GM19468 (cell line): ENCODE data around the gene HLF.
"Not testable (repeated sequence)": the region's sequence is repeated elsewhere in the genome, so short reads cannot be mapped to it uniquely, and the experiment has no call there.

Experiments used
- ATAC-seq: cut with Tn5 transposase; IDR thresholded peaks from one replicate; pipeline ENCODE4 v1.9.1; 2021; ENCODE audit warnings: mild to moderate bottlenecking, moderate library complexity, moderate number of reproducible peaks; ENCODE audit not compliant: unreplicated experiment; ENCODE audit errors: extremely low read depth

HLF gene

DNA sequence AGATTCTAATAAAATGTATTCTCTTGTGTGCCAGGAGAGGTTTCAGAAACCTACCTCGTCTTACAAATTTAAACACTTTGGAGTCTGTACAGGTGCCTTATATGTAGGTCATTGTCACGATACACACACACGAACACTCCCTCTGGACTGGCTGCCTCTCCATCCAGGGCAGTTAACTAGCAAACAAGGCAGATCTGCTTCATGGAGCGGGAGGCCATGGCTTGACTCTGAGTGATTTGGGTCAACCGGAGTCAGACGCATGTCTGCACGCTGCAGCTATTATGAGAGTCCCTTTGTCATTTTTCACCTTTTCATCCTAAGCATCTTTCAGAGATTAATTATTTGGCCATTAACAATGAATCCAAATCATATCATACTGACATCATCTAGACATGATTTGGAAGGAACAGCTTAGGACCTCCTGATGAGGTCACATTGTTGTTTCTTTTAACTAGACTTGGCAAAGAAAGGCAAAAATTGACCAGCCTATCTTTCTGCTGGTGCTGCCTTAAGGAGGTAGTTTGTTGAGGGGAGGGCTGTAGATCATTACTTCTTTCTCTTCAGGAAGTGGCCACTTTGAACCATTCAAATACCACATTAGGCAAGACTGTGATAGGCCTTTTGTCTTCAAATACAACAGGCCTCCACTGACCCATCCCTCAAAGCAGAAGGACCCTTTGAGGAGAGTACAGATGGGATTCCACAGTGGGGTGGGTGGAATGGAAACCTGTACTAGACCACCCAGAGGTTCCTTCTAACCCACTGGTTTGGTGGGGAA, 58.9 kb downstream of the HLF start:
- no peak for ATAC-seq

DNA sequence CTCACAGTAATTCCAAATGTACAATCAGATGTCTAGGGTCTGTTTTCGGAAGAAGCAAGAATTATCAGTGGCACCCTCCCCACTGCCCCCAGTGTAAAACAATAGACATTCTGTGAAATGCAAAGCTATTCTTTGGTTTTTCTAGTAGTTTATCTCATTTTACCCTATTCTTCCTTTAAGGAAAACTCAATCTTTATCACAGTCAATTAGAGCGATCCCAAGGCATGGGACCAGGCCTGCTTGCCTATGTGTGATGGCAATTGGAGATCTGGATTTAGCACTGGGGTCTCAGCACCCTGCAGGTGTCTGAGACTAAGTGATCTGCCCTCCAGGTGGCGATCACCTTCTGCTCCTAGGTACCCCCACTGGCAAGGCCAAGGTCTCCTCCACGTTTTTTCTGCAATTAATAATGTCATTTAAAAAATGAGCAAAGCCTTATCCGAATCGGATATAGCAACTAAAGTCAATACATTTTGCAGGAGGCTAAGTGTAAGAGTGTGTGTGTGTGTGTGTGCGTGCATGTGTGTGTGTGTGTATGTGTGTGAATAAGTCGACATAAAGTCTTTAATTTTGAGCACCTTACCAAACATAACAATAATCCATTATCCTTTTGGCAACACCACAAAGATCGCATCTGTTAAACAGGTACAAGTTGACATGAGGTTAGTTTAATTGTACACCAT, 59.7 kb downstream of the HLF start:
- ATAC-seq, result no peak

DNA sequence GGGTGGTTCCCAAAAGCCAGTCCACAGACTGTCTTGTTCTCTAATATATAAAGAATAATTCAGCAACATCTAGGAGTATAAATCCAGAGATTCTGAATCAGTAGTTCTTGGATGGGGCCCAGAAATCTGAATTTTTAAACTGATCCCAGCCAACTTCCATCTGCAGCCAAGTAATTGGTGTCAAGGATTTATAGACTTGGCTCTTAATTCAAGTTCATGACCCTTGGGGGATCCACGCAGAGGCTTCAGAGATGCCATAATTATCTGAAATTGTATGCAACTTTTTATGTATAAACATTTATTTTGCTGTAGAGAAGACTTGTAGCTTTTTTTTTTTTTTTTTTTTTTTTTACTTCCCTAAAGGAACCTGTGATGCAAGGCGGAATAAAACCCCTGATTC, 60.6 kb downstream of the HLF start:
- ATAC-seq, result no peak

DNA sequence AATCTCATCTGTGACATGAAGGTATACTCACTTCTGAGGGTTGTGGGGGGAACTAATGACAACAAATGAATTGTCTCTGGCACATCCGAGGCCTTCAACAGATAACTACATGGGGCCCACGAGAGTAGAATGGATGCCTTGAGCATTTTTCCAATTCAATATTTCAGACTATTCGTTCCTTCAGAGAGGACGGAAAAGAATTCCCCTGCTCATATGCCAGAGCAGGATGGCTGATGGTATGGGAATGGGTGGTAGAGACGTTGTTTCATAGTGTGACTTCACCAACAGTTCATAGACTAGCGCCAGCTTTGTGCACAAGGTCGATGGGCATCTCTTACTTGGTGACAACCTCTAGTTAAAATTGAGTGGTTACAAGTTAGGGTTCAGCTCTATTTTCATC, 61.3 kb downstream of the HLF start:
- ATAC-seq, result no peak

DNA sequence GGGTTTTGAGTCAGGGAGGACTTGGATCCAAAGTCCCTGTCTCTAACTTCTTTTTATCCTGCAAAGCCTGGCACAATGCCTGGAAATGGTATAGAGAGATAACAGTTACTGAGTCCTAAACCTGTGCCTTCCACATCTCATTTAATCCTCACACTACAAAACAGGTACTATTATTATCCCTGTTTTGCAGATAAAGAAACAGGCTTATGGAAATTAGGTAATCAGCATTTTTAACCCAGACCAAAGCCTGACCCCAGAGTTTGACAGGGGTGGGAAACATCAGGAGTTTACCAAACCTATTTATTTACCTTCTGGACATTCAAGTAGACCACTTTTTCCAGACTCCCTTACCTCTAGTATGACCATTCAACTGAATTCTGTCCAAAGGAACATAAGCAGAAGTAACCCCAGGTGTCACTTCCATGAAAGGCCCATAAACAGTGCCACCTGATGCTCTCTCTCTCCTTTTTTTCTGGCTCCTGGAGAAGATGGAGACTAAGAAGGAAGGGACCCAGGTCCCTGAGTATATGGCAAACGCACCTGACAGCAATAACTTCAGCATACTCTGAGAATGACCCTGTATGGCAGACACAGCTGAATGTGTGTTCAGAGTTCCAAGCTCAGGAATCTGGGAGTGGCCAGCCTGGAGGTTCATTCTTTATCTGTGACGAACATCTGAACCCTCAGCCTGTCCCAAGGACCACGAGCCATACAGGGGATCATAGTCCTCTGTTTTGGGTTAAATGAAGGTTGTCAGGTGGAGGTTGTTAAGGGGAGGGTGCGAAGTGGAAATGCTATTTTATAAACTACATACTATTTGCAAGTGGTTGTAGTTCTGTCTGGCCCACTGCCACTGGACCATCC, 62.7 kb downstream of the HLF start:
- ATAC-seq, result no peak

DNA sequence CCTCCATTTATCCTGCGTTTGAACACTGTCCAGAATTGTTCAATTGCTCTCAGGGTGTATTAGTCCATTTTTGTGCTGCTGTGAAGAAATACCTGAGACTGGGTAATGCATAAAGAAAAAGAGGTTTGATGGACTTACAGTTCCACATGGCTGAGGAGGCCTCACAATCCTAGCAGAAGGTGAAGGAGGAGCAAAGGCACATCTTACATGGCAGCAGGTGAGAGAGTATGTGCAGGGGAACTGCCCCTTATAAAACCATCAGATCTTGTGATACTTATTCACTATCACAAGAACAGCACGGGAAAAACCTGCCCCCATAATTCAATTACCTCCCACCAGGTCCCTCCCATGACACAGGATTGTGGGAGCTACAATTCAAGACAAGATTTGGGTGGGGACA, 63.8 kb downstream of the HLF start:
- not testable (repeated sequence) for ATAC-seq

DNA sequence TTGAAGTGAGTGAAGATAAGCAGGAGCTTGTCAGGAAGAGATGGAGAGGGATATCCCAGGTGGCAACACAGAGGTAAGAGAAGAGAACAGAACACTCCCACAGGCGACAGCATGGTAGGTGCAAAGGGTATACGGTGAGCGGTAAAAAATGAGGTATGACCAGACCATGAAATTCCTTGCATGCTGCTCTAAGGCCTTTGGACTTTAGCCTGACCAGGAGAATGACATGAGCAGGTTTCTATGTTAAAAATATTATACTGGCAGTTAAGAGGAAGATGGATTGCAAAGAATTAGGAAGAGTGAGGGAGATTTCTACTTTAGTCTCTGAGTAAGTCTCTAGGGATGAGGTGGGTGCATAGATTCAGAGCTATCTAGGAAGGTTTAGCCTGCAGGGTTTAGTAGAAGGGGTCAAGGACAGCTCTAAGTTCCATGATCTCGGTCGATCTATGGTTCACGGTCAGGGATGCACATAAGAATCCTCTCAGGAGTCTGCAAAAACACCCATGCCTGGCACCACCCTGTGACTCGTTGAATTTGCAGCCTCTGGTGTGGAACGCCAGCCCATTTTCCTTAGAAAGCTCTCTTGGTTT, 65.7 kb downstream of the HLF start:
- ATAC-seq, result no peak

DNA sequence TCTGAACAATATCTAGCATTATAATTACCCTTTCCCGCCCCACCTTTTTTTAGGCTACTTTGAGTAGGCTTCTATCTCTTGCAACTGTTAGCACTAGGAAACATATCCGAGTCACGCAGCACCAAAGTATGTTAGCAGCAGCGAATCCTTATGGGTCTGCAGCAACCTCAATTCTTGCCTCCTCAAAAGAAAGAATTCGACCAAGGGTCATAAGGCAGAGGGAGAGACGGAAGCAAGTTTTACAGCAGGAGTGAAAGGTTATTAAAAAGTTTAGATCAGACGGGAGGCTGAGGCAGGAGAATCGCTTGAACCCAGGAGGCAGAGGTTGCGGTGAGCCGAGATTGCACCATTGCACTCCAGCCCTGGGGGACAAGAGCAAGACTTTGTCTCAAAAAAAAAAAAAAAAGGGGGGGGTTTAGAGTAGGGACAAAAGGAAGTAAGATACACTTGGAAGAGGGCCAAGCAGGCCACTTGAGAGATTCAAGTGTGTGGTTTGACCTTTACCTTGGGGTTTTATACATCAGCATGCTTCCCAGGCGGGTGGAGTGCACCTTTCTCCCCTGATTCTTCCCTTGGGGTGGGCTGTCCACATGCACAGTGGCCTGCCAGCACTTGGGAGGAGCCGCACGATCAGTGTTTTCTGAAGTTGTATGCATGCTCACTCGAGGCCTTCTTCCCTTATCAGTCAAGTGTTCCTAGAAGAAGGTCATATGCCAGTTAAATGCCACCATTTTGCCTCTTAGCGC, 67.7 kb downstream of the HLF start:
- ATAC-seq, result no peak

DNA sequence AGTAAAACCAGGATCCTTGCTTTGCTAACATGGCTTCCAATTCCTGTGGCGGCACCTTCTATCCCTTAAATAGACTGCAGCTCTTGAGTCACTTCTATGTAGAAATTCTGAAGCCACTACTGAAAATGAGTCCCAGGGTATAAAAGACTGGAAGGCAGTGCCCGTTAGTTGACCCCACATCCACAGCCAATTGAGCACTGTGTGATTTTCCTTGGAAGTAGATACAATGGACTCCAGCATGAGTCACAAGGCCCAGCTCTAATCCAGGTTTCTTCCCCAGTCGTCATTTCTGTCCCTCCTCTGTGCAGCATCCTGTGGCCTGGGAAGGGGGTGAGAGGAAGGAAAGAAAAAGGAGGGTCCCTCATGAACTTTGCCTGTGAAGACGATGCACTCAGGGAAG, 69.5 kb downstream of the HLF start:
- ATAC-seq, result no peak

DNA sequence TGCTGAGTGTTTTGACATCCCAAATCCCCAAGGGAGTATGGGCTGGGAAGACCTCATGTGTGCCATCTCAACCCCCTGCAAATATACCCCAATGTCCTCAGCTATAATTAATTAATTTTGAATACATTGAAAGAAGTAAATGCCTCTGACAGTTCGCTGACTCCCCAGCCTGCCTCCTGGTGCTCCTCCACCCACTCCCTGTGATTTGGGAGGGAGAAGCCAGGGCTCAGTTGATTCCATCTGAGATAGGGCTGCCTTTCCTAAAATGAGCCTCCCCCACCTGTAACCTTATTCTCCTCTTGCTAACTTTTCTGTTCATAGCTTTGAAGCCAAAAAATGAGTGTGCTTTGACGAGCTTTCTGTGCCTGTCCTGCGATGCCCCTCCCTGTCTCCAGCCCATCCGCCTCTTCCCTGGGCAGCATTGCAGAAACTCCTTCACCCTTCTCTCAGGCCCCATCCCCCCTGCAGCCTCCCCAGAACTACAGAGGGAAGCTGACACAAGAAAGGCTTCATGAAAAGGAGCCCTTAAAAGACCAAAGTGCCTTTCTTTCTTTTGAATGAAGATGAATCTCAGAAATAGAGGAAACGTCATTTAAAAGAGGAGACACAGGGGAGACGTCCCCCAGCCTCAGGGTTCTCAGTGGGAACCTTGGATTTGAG, 70.3 kb downstream of the HLF start:
- ATAC-seq, result no peak

DNA sequence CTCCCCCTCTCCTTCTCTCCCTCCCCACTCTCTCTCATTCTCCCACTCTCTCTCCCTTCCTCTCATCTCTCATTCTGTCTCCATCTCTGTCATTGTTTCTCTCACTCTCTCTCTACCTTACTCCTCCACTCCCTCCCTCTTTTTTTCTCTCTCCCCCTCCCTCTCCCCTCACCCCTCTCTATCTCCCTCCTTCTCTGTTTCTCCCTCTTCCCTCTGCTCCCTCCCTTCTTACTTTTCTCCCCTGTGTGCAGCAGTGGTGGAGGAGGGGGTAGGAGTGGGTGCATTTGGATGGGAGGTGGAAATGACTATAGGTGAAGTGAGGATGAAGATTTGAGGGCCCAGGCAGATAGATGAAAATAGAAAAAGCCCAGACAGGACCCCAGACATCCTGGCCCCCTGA, 70.9 kb downstream of the HLF start:
- no peak for ATAC-seq

DNA sequence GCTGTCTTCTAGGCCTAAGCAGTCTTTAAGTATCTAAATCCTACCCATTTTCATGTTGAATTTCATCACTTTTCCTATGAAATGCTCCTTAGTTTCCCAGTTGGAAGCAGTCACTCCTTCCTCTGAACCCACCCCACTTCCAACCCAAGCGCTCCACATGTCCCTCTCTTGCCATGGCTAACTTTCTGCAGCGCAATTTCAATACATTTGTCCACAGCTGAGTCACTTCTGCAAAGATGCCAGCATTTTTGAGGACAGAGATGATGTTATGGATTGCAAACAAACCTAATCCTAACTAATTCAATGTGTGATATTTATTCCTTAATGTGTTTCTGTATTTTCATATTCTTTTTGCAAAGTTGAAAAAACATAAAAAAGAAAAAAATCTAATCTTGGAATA, 71.7 kb downstream of the HLF start:
- no peak for ATAC-seq

DNA sequence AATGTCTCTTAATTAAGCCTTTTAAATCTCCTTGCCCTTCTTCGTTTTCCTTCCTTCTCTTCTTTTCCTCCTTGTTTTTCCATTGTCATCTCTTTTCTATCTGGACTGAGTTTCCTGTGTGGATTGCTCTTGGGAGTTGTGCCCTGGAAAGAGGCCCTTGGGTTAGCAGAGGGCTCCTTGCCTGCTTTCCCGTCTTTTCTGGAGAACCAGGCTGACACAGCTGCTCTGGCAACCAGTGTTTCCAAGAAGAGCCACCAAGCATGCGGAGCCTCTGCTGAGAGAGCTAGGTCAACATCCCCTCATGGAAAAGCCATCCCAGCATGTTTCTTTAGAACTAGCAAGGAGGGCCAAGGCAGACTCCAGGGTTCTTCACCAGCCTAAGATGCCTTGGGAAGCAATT, 75.4 kb downstream of the HLF start:
- no peak for ATAC-seq

DNA sequence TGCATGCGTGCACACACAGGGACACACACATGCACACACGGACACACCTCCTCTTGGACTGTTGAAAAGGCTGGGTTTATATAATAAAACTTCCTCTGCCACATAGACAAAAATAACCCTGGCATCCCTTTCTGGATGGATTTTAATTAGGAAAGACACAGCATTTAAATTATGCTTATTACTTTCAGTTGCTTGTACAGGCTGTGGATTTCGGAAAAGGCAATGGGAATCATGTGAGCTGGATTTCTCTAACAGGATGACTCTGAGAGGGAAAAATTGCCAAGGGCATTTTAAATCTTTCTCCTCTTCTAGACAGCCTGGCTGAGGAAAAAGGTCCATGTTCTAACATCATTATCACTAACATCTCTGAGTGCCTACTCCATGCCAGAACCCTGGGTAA, 75.9 kb downstream of the HLF start:
- no peak for ATAC-seq

DNA sequence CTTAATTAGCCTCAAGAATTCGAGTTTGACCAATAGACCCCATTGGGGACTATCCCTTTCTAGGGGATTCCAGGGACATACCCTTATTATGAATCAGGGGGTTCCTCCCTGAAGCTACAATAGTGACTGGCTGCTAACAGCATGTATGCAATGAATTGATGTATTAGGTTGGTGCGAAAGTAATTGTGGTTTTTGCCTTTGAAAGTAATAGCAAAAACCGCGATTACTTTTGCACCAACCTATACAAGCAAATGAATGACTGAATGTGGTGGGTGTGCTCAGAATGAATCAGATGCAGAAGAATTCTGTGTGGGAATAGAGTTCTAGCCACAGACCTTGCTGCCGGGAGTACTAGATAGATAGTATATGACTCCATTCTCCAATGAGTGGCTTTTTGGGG, 76.7 kb downstream of the HLF start:
- no peak for ATAC-seq

DNA sequence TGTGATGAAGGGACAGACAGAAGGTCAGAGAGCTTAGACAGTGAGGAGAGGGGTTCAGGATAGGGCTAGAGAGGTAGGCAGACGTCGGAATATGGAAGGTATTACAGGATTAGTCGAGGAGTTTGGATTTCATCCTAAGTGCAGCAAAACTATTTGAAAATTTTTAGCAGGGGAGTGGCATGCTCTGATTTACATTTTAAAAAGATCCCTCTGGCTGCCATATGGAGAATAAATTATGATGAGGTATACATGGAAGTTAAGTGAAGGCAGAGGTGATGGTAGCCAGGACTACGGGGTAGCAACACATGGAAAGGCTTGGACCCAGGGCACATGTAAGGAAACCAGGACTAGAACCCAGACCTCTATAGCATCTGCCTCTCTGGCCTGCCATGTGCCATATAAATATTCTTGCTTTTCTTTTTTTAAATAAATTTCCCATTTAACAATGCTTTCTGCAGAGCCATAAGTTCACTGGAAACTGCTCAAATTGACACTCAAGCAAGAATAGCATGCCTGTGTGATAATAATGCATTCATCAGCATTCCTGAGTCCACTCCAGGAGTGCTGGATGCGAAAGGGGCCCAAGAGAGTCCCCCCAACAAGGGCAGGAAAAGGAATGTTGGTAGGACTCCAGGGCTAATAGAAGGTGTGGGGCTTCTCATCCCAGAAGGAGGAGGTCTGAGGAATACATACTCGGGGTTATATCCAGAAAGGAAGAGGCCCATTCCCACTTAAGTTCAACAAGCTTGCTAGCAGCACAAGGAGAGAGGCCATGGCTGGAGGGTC, 78.2 kb downstream of the HLF start:
- ATAC-seq, result no peak

DNA sequence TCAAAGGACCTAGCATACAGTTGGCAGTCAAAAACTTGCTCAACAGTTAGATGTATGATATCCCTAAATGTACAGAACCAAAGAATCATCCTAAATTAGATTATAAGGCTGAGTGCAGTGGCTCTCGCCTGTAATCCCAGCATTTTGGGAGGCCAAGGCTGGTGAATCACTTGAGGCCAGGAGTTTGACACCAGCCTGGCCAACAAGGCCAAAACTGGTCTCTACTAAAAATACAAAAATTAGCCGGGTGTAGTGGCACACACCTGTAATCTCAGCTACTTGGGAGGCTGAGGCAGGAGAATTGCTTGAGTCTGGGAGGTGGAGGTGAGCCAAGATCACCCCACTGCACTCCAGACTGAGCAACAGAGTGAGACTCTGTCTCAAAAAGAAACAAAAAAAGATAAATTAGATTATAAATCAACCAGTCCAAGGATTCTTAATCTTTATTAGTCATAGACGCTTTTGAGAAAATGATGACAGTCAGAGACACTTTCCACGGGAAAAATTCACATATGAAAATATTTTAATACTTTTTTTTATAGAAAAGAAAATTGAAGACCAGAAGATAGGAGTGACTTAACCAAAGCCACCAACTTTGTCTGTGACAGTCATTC, 79.2 kb downstream of the HLF start:
- ATAC-seq, result no peak

DNA sequence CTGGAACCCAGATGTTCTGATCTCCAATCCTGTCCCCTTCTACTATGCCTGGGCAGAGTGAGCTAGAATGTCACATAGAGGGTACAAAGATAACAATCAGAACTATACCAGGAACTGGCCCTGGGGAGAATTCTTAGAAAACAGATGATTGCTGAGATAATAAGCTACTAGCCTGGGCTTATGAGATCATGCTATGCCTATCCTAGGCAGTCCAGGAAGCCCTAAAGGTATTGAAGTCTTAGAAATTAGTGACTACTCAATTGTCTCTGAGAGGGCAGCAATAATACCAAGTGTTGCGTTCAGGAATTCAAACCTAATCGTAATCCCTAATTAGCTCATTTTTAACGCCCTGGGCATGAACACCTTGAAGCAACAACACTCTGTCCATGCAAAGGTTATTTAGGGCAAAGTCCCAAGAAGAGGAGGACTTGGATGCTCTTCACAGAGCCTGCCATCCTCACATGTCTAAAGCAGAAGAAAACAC, 79.8 kb downstream of the HLF start:
- ATAC-seq, result no peak
